Hindlimb muscle (tissue), 1 donor: ENCODE data around the gene ENO4. TPM values are rescaled to one million over a fixed set of nuclear protein-coding genes. Genes with fewer than 3 reads are reported as not detected.

ENCODE experiments used
- DNase-seq: peaks from one replicate; pipeline ENCODE4 v3.0.0-alpha.2; 2013
- polyA plus RNA-seq: library from polyadenylated mRNA; unstranded; fragments of 120-200 nt; gene quantifications from one replicate; pipeline ENCODE4 v1.2.1, GENCODE V29; 2013; ENCODE audit not compliant: insufficient read length

The ENO4 gene
- polyA plus RNA-seq, 1 donor: 0.19 TPM

DNA sequence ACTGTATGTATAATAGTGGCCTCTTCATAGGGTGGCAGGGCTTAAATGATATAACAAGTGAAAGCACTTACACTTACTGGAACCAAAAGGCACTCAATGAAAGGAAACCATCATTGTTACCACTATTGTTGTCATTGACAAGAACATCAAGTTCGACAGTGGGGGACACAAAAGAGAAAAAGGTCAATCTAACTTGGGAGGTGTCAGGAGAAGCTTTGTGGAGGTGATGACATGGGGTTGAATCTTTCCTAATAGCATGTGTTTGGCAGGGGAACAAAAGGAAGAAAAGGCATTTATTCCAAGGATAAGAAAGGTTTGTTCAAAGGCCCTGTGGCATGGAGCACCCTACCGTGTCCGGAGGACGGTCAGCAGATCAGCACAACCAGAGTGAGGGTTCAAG lies 18.2 kb upstream of the ENO4 start:
- DNase-seq: no peak

DNA sequence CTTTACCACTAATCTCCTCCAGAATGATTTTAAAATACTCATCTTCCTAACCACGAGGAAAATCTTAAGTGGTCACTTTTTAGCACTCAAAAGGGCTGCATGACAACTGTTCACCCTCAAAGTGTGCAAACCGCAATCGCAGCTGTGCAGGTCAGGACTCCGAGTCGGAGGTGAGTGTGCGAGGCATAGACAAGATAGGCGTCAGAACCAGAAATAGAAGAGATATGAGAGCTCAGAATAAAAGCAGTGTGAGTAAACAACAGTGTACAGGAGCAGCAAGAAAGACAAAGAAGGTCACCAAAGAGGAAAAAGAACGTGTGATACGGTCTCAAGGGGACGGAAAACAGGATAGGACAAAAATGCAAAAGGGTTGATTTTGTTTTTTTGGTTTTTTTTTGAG lies 17.5 kb upstream of the ENO4 start:
- DNase-seq: no peak

DNA sequence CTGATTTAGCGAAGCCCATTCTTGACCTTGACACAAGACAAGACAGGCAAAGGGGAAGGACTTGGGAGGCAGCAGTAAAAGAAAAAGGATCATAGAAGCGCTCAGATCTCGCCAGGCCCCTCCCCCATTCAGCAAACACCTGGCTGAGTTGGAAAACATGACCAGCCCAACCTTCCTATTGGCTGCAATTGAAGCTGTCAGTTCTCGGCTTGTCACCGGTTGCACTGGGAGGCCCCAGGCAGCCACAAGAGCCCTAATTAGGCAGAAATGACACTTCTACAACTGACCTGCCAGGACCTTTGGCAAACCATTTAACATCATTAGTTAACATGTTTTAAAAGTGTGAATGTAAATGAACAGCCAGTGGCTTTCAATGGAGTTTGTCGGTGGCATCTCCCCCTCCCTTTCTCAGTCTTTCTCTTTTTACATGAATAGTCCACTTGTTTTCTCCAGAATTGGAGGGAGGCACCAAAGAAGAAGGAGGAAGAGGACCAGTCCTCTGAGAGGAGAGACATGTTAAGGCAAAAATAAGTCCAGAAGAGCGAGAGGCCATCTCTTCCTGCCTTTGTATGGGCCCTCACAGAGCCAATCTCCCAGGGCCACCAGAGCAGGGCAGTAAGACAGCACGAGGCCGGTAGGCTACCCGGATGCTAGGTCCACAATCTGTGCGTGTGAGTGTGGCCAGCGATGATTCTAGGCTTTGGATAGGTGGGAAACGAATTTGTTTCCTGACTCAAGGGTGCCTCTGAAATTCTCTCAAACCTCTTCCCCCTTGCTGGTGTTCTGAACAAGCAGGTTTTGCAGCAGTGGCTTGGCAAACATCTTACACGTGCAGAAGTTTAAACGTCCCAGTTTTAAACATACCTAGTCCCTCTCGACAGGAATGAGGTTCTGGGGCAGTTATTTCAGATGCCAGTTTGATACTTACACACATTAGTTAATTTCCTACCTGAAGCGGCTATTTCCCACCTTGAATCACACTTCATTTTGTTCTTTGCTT lies 15.0 kb upstream of the ENO4 start:
- DNase-seq: no peak

DNA sequence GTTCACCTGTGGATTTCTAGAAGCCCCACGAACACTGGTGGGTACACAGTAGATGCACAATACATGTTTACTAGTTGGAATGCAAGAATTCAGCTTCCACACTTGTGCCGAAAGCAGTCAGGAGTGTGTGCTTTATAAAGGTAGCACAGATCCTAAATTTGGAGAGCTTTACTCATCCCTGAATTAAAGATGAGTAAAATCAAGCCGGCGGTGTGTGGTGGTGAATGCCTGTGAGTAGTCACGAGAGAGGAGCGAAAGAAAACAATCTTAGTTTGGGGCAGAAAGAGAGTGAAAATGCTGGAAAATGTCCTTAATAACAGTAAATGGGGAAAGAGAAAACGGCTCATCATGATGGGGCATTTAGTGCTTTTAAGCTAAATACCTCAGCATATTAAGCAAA lies 13.6 kb upstream of the ENO4 start:
- DNase-seq: no peak

DNA sequence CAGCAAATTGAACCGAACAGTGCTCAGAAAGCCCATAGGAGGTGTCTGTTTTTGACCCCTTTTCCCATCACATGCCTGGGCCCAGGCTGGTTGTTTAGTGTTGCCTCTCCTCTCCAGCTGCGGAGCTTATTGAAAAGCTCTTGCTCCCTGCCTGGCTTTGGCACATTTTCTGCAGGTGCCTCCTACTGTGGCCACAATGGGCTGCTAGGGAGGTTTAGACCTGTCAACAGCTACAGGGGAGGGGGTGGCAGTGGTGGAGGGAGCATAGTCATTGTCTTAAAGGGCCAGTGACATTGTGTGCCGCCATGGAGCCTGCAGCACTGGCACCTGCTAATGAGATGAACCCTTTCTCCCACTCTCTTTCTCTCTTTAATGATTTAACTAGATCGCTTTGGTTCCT lies 13.2 kb upstream of the ENO4 start:
- DNase-seq: no peak

DNA sequence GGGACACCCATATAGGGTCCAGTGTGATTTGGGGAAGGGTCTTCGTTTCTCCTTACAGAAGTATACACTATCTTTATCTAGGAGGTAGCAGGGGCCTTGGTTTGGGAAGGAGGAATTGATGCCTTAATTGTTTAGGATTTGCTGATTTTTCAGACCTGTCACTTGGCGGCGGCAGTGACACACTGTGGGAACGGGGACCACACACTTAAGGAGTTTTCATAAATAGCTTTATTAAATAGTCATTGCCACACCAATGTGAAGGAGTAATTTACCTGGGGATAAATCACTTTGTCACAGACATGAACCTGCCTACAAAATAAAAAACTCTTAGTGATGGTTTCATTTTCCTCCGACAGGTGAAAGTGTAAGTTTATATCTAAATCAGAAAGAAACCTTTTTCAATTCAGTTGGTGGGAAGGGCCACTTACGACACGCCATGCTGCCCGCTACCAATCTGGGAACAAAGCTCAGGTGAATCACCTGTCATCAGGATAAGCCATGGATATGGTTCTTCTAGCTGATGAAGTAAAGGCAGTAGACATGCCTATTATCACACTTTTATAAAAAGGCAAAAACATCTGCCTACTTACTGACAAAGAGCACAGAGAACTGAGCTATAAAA lies 12.3 kb upstream of the ENO4 start:
- DNase-seq: no peak

DNA sequence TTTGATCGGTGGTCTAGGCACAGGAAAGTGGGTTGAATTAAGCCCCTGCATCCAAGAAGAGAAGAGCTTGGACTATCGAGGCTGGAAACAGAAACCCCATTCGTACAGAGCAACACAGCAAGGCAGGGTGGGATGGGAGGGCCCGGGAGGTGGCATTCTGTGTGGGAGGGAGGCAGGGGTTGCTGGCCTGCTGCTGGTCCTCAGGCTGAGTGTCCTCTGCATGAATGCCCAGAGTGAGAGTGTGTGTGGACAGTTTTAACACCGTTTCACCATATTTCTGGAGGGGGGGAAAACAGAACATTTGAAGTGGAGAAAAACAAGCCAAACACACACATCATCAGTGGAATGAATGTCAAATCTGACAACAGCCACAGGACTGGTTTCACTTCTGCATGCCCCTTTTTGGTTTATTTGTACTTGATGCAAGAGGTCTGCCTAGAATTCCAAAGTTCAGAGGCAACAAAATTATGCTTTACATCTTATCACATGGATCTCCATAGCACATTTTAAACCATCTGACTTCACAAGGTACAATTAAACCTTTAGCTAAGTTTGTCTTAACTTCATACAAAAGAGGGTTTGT lies 11.1 kb upstream of the ENO4 start:
- DNase-seq: no peak

DNA sequence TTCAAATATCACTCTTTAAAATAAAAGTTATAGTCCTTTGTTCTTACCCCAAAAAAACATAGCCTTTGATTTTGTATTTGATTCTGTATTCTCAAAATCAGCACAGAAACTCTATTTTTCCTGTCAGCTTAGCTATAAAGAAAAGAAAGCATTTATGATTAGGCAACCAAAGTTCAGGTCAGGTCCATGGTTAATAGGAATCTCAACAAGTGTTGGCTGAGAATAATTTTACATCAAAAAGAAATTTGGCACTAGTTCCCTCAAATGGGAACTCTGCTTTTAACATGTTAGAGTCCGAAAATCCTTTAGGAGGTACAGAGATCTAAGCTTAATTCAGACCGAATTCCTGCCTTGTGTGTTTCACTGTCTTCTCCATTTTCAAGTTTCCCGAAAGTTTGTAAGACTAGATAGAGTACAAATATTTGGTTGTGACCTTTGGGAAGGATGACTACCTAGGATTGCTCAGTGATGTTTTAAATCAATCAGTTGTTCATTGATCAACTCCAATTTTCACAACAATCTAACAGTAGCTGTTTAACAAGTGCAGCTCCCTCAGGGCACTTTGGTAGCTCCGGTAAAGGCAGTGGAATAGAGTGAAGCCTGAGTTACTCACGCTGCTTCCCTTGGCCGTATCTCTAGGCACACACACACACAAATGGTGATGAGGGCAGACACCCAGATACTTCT lies 8.8 kb upstream of the ENO4 start:
- no peak for DNase-seq

DNA sequence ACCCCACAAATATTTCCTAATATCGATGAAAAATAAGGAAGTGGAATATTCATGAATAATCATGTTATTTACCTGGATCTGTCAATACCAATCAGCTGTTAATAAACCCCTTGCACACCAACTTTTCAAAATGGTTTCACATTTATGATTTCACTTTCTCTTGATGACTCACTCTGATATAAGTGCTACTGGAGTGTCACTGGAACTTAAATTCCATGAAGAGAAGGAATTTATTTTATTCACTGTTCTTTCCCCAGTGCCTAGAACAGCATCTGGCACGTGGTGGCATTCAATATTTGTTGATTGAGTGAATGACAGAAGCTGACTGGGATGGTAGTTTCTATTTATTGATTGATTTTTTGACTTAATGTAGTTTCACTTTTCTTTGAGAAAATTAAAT lies 3.5 kb upstream of the ENO4 start:
- DNase-seq: no peak

DNA sequence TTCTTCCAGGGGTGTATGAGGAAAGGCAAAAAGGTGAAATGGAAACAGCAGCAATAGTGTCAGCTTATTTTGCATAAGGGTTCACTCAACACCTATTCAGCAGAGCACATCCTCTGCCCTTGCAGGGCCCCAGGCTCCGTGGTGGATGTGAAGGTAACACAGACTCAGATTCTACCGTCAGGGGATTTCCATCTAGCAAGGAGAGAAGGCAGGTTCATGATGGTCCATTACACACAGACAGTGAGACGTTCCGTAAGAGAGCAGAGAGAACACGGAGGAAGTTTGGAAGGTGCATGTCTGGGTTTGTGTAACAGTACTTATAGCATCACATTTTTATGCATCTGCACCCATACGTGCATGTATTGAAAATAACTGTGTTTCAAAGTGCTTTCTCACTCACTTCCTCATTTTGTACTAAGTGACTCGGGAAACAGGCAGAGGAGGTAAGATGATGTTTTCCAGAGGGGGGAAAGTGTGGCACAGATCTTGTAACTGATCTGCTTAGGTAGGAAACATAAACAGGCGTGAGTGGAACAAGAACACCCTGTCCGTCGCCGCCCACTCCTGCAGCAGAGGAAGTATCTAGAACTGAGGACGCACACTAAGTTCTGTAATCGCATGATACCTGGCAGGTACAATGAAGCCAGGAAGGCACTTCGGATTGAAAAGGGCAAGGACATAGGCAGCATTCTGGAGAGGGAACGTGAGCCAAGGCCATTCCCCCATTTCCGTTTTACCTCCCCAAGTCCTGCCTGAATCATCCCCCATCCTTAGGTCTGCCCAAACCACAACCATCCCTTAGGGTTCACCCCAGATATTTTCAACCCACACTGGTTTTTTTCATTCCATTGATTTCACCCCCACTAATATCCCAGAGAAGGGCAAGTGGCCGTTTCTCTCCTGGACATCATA lies 1.0 kb upstream of the ENO4 start:
- DNase-seq: no peak

DNA sequence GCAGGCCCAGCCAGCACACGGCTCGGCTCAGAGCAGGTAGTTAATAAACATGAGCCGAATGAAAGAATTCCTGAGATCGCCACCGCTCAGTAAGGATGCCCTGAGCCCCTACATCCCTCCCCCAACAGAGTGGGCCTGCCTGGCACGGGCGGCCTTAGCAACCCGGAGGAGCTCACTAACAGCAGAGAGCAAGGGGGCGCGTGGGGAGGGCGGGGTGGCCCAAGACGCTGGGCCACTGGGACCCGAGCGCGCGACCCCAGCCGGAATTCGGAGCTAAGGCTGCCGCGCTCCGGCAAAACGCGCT lies 403 bp upstream of the ENO4 start:
- DNase-seq: no peak

DNA sequence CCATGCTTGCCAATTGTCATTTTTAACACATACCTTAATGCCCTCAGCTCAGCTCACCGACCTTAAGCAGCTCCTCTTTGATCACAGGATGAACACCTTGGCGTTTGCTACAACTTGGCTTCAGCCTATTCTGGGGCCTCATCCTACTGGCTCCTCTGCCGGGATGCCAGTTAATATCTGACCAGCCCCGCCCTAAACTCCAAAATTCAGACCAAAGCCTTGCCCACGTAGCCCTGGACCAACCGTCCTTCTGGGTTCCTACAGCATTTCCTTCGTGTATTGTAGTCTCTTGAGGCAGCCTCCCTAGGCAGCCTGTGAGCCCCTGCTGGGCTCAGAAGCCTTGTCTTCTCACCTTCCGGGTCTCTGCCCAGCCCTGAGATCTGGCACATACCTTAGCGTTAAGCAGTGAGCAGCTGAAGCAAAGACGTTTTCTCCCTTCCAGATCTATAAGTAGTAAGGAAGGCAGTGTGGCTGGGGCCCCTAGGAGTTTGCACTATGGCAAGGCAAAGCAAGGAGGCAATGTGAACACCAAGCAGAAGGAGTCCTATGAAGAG lies 836 bp downstream of the ENO4 start:
- no peak for DNase-seq

DNA sequence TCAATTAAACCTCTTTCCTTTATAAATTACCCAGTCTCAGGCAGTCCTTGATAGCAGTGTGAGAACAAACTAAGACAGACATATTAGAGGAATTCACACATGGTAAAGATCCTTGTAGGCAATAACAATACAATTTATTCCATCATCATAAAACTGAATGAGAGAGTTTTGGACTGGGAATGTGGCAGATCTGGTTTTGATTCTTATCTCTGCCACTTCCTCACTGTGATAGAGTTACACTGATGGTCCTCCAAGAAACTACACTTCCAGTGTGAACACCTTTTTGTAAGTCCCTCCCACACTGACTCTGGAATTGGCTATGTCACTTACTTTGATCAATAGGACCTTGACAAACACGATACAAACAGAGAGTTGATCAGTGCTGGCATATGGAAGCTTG lies 2.9 kb downstream of the ENO4 start:
- DNase-seq: no peak

DNA sequence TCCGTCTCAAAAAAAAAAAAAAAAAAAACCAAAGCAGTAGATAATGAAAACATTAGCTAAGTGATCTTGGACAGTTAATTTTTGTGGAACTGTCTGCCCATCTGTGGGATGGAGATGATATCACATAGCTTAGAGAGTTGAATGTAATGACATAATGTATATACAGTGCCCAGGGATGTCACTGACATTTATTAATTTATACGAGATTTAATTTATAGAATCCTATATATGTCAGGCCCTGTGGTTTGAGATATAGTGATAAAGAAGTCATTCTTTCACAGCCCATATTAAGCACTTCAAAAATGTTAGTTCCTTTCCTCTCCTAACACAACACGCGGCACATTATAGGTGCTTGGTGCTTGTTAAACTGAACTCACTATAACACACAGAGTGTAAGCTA lies 4.0 kb downstream of the ENO4 start:
- DNase-seq: no peak

DNA sequence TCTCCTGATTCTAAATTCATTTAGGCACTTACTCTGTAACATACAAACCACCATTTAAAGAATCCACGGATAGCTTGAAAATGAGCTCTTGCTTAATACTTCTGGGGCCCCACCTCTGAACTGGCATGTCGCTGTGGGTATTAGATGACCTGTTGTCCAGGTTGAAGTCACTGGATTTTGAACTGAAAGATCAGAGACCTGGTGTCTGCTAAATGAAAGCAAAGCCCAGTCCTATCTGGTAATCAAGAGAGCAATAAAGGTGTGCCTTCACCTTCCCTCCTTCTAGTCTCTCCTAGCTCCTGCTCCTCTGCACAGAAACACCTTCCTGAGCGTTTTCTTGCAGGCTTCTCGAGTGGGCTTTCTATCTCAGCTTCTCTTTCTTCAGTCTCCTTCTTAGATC lies 4.4 kb downstream of the ENO4 start:
- no peak for DNase-seq

DNA sequence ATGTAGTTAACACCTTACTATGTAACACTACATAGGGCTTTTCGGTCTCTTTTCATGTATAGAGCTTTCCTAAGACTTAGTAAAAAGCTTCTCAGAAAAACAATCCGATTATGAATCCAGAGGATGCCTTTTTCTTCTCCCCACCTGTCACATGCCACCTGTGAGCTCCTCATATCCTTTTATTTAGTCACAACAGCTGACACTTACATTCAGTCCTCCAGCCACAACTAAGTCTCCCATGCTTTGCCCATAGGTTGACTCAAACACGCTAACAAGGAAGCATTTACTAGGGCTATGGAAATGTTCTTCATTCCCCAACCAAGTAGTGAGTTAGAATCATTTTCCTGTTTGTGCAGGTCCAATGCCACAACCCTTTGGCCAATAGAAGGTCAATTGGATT lies 7.9 kb downstream of the ENO4 start:
- DNase-seq: no peak

DNA sequence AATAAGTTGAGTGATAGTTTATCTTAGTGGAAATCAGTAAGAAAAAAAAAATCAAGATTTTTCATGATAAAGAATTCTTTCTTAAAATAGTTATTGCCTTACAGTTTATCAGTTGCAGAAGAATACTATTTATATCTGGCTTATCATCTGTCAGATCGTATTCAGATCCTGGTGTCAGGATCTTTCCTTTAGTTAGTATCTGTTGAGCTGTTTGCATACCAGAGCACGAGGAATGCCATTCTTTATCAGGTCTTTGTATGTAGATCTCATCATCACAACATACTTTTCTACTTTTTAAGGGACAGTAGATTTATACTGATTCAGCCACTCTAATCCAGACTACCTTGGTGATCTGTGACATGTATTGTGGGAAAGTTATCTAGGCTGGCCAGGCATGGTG lies 12.5 kb downstream of the ENO4 start:
- DNase-seq: no peak

DNA sequence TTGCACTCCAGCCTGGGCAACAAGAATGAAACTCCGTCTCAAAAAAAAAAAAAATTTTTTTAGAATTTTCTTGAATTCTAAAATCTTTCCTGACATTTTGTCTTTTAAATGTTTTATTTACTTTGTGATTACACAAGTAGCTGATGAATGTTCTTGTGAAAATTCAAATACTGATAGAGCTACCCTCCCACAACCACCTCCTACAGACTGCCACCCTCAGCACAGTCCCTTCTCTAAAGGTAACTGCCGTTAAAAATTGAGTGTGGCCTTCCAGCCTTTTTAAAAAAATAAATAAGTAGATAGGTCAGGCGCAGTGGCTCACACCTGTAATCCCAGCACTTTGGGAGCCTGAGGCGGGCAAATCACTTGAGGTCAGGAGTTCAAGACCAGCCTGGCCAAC lies 15.1 kb downstream of the ENO4 start:
- DNase-seq: no peak

DNA sequence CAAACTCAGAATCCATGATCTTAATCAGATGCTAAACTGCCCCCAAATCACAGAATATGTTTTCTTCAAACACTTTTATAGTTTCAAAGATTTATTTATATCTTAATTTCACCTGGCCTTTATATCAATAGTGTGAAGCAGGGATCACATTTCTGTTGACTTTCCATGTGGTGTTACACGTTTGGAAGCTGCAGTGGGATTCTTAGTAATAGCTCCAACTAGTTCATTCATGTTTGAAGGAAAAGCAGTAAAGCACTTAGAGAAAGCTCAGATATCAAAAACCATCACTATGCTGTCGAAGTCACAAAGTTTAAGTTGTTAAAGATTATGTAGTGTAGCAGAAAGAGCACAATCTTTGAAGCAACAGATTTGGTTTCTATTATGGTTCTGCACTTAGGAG lies 16.8 kb downstream of the ENO4 start:
- DNase-seq: no peak

DNA sequence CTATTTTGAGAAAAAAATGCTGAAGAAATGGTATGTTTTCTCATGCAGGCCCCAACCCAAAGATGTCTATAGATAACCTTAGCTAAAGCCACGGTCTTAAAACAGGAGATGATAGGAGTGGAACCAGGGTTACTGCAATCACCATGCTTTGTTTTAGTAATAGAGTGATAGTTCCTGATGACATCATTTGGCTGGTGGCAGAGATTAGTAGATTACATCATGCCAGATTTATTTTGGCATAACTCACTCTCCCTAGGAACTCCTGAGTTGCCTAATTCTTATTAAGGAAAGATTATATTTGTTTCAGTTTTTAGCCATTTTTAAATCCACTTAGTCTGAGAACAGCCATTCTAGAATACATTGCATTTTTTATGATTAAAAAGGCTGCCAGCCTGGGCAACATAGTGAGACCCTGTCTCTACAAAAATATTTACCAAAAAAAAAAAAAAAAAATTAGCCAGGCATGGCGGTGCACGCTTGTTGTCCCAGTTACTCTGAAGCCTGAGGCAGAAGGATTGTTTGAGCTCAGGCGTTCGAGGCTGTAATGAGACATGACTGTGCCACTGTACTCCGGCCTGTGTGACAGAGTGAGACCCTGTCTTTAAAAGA lies 17.8 kb downstream of the ENO4 start:
- no peak for DNase-seq

DNA sequence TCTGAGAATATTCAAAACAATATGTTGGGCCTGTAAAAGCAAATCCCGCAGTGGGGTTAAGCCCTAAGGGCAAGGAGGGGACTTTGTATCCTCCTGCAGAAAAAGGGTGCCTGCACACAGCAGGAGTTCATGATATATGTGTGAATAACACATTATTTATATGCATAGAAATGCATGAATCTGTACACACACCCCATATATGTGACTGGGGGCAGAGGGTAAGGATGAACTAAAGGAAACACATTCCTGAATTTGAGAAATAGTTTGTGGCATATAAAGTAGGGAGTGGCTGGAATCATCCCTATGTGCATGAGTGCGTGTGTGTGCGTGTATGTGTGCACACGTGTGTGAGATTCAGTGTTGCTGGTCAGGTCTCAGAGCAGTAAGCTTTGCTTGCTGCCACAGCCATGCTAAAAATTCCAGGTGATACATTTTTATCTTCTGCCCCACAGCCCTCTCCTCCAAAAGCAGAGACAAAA lies 18.9 kb downstream of the ENO4 start:
- no peak for DNase-seq
